ENCODE measurements around the gene TSPO2.
"Not testable (repeated sequence)": the region's sequence is repeated elsewhere in the genome, so short reads cannot be mapped to it uniquely, and the experiment has no call there.

Gene TSPO2

GRCh38 chr6:41013466-41014153 lies 28.7 kb upstream of the TSPO2 start:
- no peak overlapping the region for H3K4me3 ChIP-seq (ENCODE audit: low read length)
- DNase-seq (ENCODE audit: low read depth) = no peak
- no peak for TF ChIP-seq CTCF (conservative IDR thresholded peaks at IDR 0.05; ENCODE audit: low read depth, low read length)

GRCh38 chr6:41014780-41015179 lies 27.5 kb upstream of the TSPO2 start:
- no peak overlapping the region for H3K4me3 ChIP-seq (ENCODE audit: low read length)
- DNase-seq (ENCODE audit: low read depth) = no peak
- no peak for TF ChIP-seq CTCF (conservative IDR thresholded peaks at IDR 0.05; ENCODE audit: low read depth, low read length)

- DNase-seq (ENCODE audit: low read depth); H3K4me3 ChIP-seq (ENCODE audit: low read length): not testable (repeated sequence)
Measured at GRCh38 chr6:41015860-41016259, 26.4 kb upstream of the TSPO2 start.

- no peak for TF ChIP-seq CTCF (conservative IDR thresholded peaks at IDR 0.05; ENCODE audit: low read depth, low read length)
- no peak overlapping the region for H3K4me3 ChIP-seq (ENCODE audit: low read length)
Measured at GRCh38 chr6:41017663-41018062, 24.6 kb upstream of the TSPO2 start.

GRCh38 chr6:41021832-41022231 lies 20.4 kb upstream of the TSPO2 start:
- no peak for DNase-seq (ENCODE audit: low read depth)
- no peak overlapping the region for H3K4me3 ChIP-seq (ENCODE audit: low read length)
- TF ChIP-seq CTCF (conservative IDR thresholded peaks at IDR 0.05; ENCODE audit: low read depth, low read length) = peak; percentile 40

More at GRCh38 chr6:41017663-41018062, 24.6 kb upstream of the TSPO2 start:
- DNase-seq (ENCODE audit: low read depth) = no peak

- H3K4me3 ChIP-seq (ENCODE audit: low read length) = no peak overlapping the region
- no peak for DNase-seq (ENCODE audit: low read depth)
- no peak for TF ChIP-seq CTCF (conservative IDR thresholded peaks at IDR 0.05; ENCODE audit: low read depth, low read length)
Measured at GRCh38 chr6:41022294-41022693, 20.0 kb upstream of the TSPO2 start.

GRCh38 chr6:41023114-41023513 lies 19.2 kb upstream of the TSPO2 start:
- no peak for TF ChIP-seq CTCF (conservative IDR thresholded peaks at IDR 0.05; ENCODE audit: low read depth, low read length)

More at GRCh38 chr6:41023114-41023513, 19.2 kb upstream of the TSPO2 start:
- H3K4me3 ChIP-seq (ENCODE audit: low read length) = no peak overlapping the region
- DNase-seq (ENCODE audit: low read depth) = no peak

All from retinal pigment epithelial cell (primary cell).